ENCODE data around the gene PC. TPM values are rescaled to one million over a fixed set of nuclear protein-coding genes. Genes with fewer than 3 reads are reported as not detected.

The PC gene
- total and polyA plus RNA-seq, 2 experiments from 2014 or later: 47.4 to 78.1 TPM

GRCh38 chr11:66922551-66922950 is 35.6 kb downstream of the PC start:
- no peaks in the 10 kb centered on the region for H3K79me2 ChIP-seq
- DNase-seq (ENCODE audit: low spot score): no peak
- no peak overlapping the region for H2AFZ ChIP-seq
- no peak for TF ChIP-seq EZH2phosphoT487 (IDR thresholded peaks at IDR 0.05; ENCODE audit: low read depth, severe bottlenecking, unreplicated experiment)
- no peak for TF ChIP-seq EZH2 (IDR thresholded peaks at IDR 0.05; ENCODE audit: borderline replicate concordance)
- TF ChIP-seq CTCF (IDR thresholded peaks at IDR 0.05; ENCODE audit: poor library complexity): no peak
- H3K27me3 ChIP-seq: no peaks in the 10 kb centered on the region
- H3K27ac ChIP-seq: no peak overlapping the region
- no peaks in the 10 kb centered on the region for H3K4me1 ChIP-seq (ENCODE audit: insufficient read depth)
- H3K9me2 ChIP-seq (replicated peaks; ENCODE audit: insufficient read depth): no peaks in the 10 kb centered on the region
- no peaks in the 10 kb centered on the region for H4K20me1 ChIP-seq (ENCODE audit: insufficient read depth, poor library complexity, severe bottlenecking)
- H3K4me3 ChIP-seq: no peak overlapping the region
- H3K4me2 ChIP-seq: no peak overlapping the region
- no peaks in the 10 kb centered on the region for H3K36me3 ChIP-seq (replicated peaks; ENCODE audit: insufficient read depth, low read depth)
- no peaks in the 10 kb centered on the region for H3K9me3 ChIP-seq (ENCODE audit: low read depth)

- no peak overlapping the region for H3K4me2 ChIP-seq
- H3K36me3 ChIP-seq (replicated peaks; ENCODE audit: insufficient read depth, low read depth): no peaks in the 10 kb centered on the region
- 85% methylated on average over 18 of the region's 18 CpGs for WGBS (ENCODE audit: low lambda C conversion rate, missing lambda C conversion rate)
- DNase-seq (ENCODE audit: low spot score): no peak
- H3K4me1 ChIP-seq (ENCODE audit: insufficient read depth): no peaks in the 10 kb centered on the region
- no peak overlapping the region for H3K27ac ChIP-seq
- H3K9me2 ChIP-seq (replicated peaks; ENCODE audit: insufficient read depth): no peaks in the 10 kb centered on the region
- H2AFZ ChIP-seq: no peak overlapping the region
- H4K20me1 ChIP-seq (ENCODE audit: insufficient read depth, poor library complexity, severe bottlenecking): no peaks in the 10 kb centered on the region
- no peaks in the 10 kb centered on the region for H3K27me3 ChIP-seq
- TF ChIP-seq EZH2phosphoT487 (IDR thresholded peaks at IDR 0.05; ENCODE audit: low read depth, severe bottlenecking, unreplicated experiment) (no peak), CTCF (IDR thresholded peaks at IDR 0.05; ENCODE audit: poor library complexity) (no peak), EZH2 (IDR thresholded peaks at IDR 0.05; ENCODE audit: borderline replicate concordance) (no peak)
- H3K9me3 ChIP-seq (ENCODE audit: low read depth): no peaks in the 10 kb centered on the region
- no peaks in the 10 kb centered on the region for H3K79me2 ChIP-seq
- no peak overlapping the region for H3K4me3 ChIP-seq
Observed at GRCh38 chr11:66920978-66921784, 37.0 kb downstream of the PC start.

DNA sequence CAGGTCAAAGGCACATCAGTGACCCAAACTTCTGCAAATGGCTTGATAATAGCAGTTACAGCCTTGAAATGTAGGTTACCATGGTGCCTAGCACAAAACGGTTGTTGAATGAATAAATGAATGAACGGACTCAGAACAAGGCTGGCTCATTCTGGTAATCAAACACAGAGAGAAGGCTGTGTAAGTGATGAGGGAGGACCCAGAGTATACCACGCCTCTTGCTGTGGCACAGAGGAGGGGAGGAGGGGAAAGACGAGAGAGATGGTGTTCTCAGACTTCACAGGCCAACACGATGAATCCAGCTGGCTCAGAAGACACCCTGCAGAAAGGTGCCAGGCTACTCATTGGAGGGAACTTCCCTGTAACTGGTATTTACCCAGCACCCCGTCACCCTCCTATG is 38.3 kb downstream of the PC start:
- DNase-seq (ENCODE audit: low spot score): no peak
- H2AFZ ChIP-seq: no peak overlapping the region
- no peak overlapping the region for H3K4me3 ChIP-seq
- H3K27me3 ChIP-seq: no peaks in the 10 kb centered on the region
- H3K27ac ChIP-seq: no peak overlapping the region
- no peaks in the 10 kb centered on the region for H3K79me2 ChIP-seq
- H3K4me1 ChIP-seq (ENCODE audit: insufficient read depth): no peaks in the 10 kb centered on the region
- no peaks in the 10 kb centered on the region for H3K9me2 ChIP-seq (replicated peaks; ENCODE audit: insufficient read depth)
- H4K20me1 ChIP-seq (ENCODE audit: insufficient read depth, poor library complexity, severe bottlenecking): no peaks in the 10 kb centered on the region
- H3K4me2 ChIP-seq: no peak overlapping the region
- no peaks in the 10 kb centered on the region for H3K36me3 ChIP-seq (replicated peaks; ENCODE audit: insufficient read depth, low read depth)
- no peak for TF ChIP-seq EZH2phosphoT487 (IDR thresholded peaks at IDR 0.05; ENCODE audit: low read depth, severe bottlenecking, unreplicated experiment)
- TF ChIP-seq EZH2 (IDR thresholded peaks at IDR 0.05; ENCODE audit: borderline replicate concordance): no peak
- TF ChIP-seq CTCF (IDR thresholded peaks at IDR 0.05; ENCODE audit: poor library complexity): no peak
- H3K9me3 ChIP-seq (ENCODE audit: low read depth): no peaks in the 10 kb centered on the region
- WGBS (ENCODE audit: low lambda C conversion rate, missing lambda C conversion rate): 85% methylated on average over 6 of the region's 6 CpGs

Data from hepatocyte (in vitro differentiated cells).